B cell (primary cell): ENCODE measurements around the gene VPS39. TPM values are rescaled to one million over a fixed set of nuclear protein-coding genes. Genes with fewer than 3 reads are reported as not detected.

ENCODE experiments used
- ATAC-seq: fragments of 200-7000 bp; cut with Tn5 transposase; one replicate; pipeline ENCODE4 v1.10.0; 2021; ENCODE audit warnings: low read depth, mild to moderate bottlenecking, moderate number of reproducible peaks, moderate library complexity
- CTCF ChIA-PET: fragments of 350-600 bp; sonication (Branson Sonifier 250); formaldehyde crosslinking; loops from one replicate; lab custom pipeline; 2021; ENCODE audit warnings: antibody characterized with exemption, inconsistent platforms; lab: Charles Lee
- POLR2A ChIA-PET: fragments of 350-600 bp; sonication (Branson Sonifier 250); formaldehyde crosslinking; loops from one replicate; lab custom pipeline; 2021; ENCODE audit warnings: antibody characterized with exemption; lab: Charles Lee
- DNase-seq: peaks from one replicate; pipeline ENCODE4 v3.0.0; 2013
- H2AFZ ChIP-seq: 2 replicates; pipeline ENCODE4 v1.6.1; 2012; ENCODE audit warnings: mild to moderate bottlenecking, low read depth, low read length; ENCODE audit not compliant: insufficient read depth, poor library complexity, severe bottlenecking
- H3K27ac ChIP-seq, 2 donors: 1 replicate in 1 of 2; 2 replicates in 1 of 2; pipeline ENCODE4 v1.5.1; 2012 to 2013; ENCODE audit warnings: low read length in 2 of 2, mild to moderate bottlenecking in 2 of 2, moderate library complexity in 1 of 2
- H3K27me3 ChIP-seq, 4 experiments: fragments of 200-600 bp in 1 of 4; sonication (generic) in 1 of 4; replicated peaks in 1 of 4; 1 replicate in 2 of 4; 2 replicates in 2 of 4; pipeline versions ENCODE4 v1.6.1 to v1.7.0; 2013 to 2016; ENCODE audit warnings: low read length in 3 of 4, mild to moderate bottlenecking in 2 of 4, mixed read lengths in 1 of 4, moderate library complexity in 1 of 4; ENCODE audit not compliant: insufficient read depth in 4 of 4, control insufficient read depth in 3 of 4; ENCODE audit errors: control extremely low read depth in 1 of 4
- H3K36me3 ChIP-seq, 2 experiments: replicated peaks in 1 of 2; 1 replicate in 1 of 2; 2 replicates in 1 of 2; pipeline versions ENCODE4 v1.6.1 to v1.7.1; 2013; ENCODE audit warnings: low read length in 1 of 2; ENCODE audit not compliant: insufficient read depth in 2 of 2, control insufficient read depth in 1 of 2; ENCODE audit errors: control extremely low read depth in 1 of 2, extremely low read depth in 1 of 2
- H3K4me1 ChIP-seq, 2 donors: fragments of 200-600 bp in 1 of 2; sonication (generic) in 1 of 2; 1 replicate in 1 of 2; 2 replicates in 1 of 2; pipeline versions ENCODE4 v1.5.1 to v1.6.1; 2013 to 2017; ENCODE audit warnings: low read length in 2 of 2; ENCODE audit not compliant: control insufficient read depth in 2 of 2, insufficient read depth in 2 of 2
- H3K4me2 ChIP-seq: replicated peaks from 2 replicates; pipeline ENCODE3; 2012; ENCODE audit warnings: mild to moderate bottlenecking, low read depth, low read length; ENCODE audit not compliant: poor library complexity, severe bottlenecking
- H3K4me3 ChIP-seq, 5 experiments: fragments of 200-600 bp in 1 of 5; sonication (generic) in 1 of 5; 1 replicate in 3 of 5; 2 replicates in 2 of 5; pipeline versions ENCODE4 v1.5.1 to v1.7.0; 2011 to 2016; ENCODE audit warnings: low read length in 4 of 5, mild to moderate bottlenecking in 4 of 5, low read depth in 2 of 5, control low read depth in 1 of 5, moderate library complexity in 1 of 5; ENCODE audit not compliant: insufficient read depth in 1 of 5; ENCODE audit errors: control extremely low read depth in 1 of 5, extremely low read depth in 1 of 5
- H3K79me2 ChIP-seq: fragments of 200-600 bp; sonication (generic); one replicate; pipeline ENCODE4 v1.6.0; 2016; ENCODE audit warnings: low read length; ENCODE audit not compliant: control insufficient read depth, insufficient read depth
- H3K9ac ChIP-seq: fragments of 200-600 bp; sonication (generic); 2 replicates; pipeline ENCODE4 v1.6.1; 2017; ENCODE audit warnings: mild to moderate bottlenecking, low read length, moderate library complexity
- H3K9me3 ChIP-seq, 3 donors: one replicate each; pipeline versions ENCODE4 v1.6.1 to v1.7.1; 2013; ENCODE audit warnings: low read length in 2 of 3; ENCODE audit not compliant: control insufficient read depth in 2 of 3, insufficient read depth in 1 of 3; ENCODE audit errors: control extremely low read depth in 1 of 3
- H4K20me1 ChIP-seq: 2 replicates; pipeline ENCODE4 v1.6.0; 2012; ENCODE audit warnings: mild to moderate bottlenecking, low read length; ENCODE audit not compliant: insufficient read depth, control insufficient read depth, poor library complexity, severe bottlenecking
- H3K27ac Mint-ChIP-seq: one replicate; pipeline ENCODE4 v1.8.0; 2021; ENCODE audit warnings: mixed read lengths
- H3K27me3 Mint-ChIP-seq: one replicate; pipeline ENCODE4 v1.8.0; 2021; ENCODE audit warnings: mixed read lengths
- H3K4me1 Mint-ChIP-seq: one replicate; pipeline ENCODE4 v1.8.0; 2021; ENCODE audit warnings: mixed read lengths
- H3K4me3 Mint-ChIP-seq: one replicate; pipeline ENCODE4 v1.8.0; 2021; ENCODE audit warnings: mixed read lengths
- H3K9me3 Mint-ChIP-seq: one replicate; pipeline ENCODE4 v1.8.0; 2022; ENCODE audit warnings: mixed read lengths; ENCODE audit not compliant: insufficient read depth
- CTCF ChIP-seq: fragments of 200-600 bp; IDR thresholded peaks from one replicate; pipeline ENCODE4 v1.8.0; 2022; ENCODE audit warnings: antibody characterized with exemption, mild to moderate bottlenecking
- EZH2 ChIP-seq: IDR thresholded peaks from 2 replicates; pipeline ENCODE4 v1.6.1; 2012; ENCODE audit warnings: borderline replicate concordance, low read depth, mild to moderate bottlenecking, moderate library complexity, low read length; ENCODE audit not compliant: insufficient read depth, poor library complexity, severe bottlenecking
- WGBS: methylation state at CpG from one replicate; pipeline ENCODE4 v1.1.5; 2013; ENCODE audit warnings: missing lambda C conversion rate; ENCODE audit not compliant: insufficient coverage; 5-methylcytosine and 5-hydroxymethylcytosine counted together
- intact Hi-C: fragments of 100-400 bp; cut with micrococcal nuclease; formaldehyde crosslinking; loops from one replicate; pipeline ENCODE4 v1.10.0; 2022
- polyA plus RNA-seq: library from polyadenylated mRNA; depleted of rRNA; stranded (reverse); fragments of >200 nt; gene quantifications from 2 replicates; pipeline ENCODE4 v1.2.3, GENCODE V29; 2012
- total RNA-seq, 2 donors: library from RNA; stranded (reverse); fragments of 120-200 nt in 1 of 2; gene quantifications; 1 replicate in 1 of 2; 2 replicates in 1 of 2; pipeline versions ENCODE4 v1.2.3 to v1.2.4, GENCODE V29; 2013 to 2022

Gene VPS39
- total and polyA plus RNA-seq, 2 donors (not counting 1 experiment from before 2014, with no cell fraction given) = 82.8 to 145 TPM

- ChIA-PET POLR2A (no interaction called here), CTCF (no interaction called here)
- Histone ChIP-seq H4K20me1 (peaks cover 4% of the 10 kb centered on the region), H3K9me3 (peaks cover 0 to 6% (median 0%) of the 10 kb centered on the region in 3 donors), H3K27ac (no peak overlapping the region), H3K79me2 (peaks cover 17% of the 10 kb centered on the region), H3K27me3 (no peaks in the 10 kb centered on the region), H3K36me3 (peaks cover 12 to 41% of the 10 kb centered on the region in 2 experiments), H3K4me1 (no peaks in the 10 kb centered on the region), H3K4me2 (no peak overlapping the region), H3K4me3 (no peak overlapping the region), H3K9ac (no peak overlapping the region), H2AFZ (no peak overlapping the region)
- intact Hi-C loops = no loop called here
- no peak for DNase-seq
- TF ChIP-seq CTCF (no peak), EZH2 (no peak)
- no peak for ATAC-seq
- Mint-ChIP-seq H3K4me1 (no peaks in the 10 kb centered on the region), H3K27me3 (no peaks in the 10 kb centered on the region), H3K9me3 (peaks cover 5% of the 10 kb centered on the region), H3K27ac (no peak overlapping the region), H3K4me3 (no peak overlapping the region)
- no CpG with 5 or more reads among the region's 2 CpGs for WGBS
Measured at GRCh38 chr15:42253300-42253699, 45.2 kb upstream of the VPS39 start.

GRCh38 chr15:42240823-42241222 lies 32.7 kb upstream of the VPS39 start:
- Histone ChIP-seq H4K20me1 (peaks cover 5% of the 10 kb centered on the region), H3K4me1 (no peaks in the 10 kb centered on the region), H3K9ac (no peak overlapping the region), H3K27ac (no peak overlapping the region), H2AFZ (no peak overlapping the region), H3K4me2 (no peak overlapping the region), H3K36me3 (peaks cover 16 to 50% of the 10 kb centered on the region in 2 experiments), H3K27me3 (no peaks in the 10 kb centered on the region), H3K9me3 (no peaks in the 10 kb centered on the region), H3K4me3 (no peak overlapping the region), H3K79me2 (peaks cover 7% of the 10 kb centered on the region)
- ChIA-PET POLR2A (no interaction called here), CTCF (no interaction called here)
- DNase-seq = no peak
- Mint-ChIP-seq H3K4me1 (no peaks in the 10 kb centered on the region), H3K4me3 (no peak overlapping the region), H3K27ac (no peak overlapping the region), H3K27me3 (no peaks in the 10 kb centered on the region), H3K9me3 (no peaks in the 10 kb centered on the region)
- intact Hi-C loops = no loop called here
- WGBS = no CpG with 5 or more reads among the region's 1 CpG
- no peak for ATAC-seq
- TF ChIP-seq CTCF (no peak), EZH2 (no peak)
